Fibroblast of lung (primary cell): Measurements from ENCODE around the gene CDK2. TPM values are rescaled to one million over a fixed set of nuclear protein-coding genes. Genes with fewer than 3 reads are reported as not detected.
A peak's percentile ranks its signal among the peaks of the same experiment; 100 is the strongest.

Experiments
- DNase-seq, 2 donors: peaks; one replicate each; pipeline versions ENCODE4 v3.0.0 to v3.0.0-alpha.2; 2010; ENCODE audit warnings: low read depth in 2 of 2
- H2AFZ ChIP-seq: 2 replicates; pipeline ENCODE4 v1.5.1; 2012; ENCODE audit warnings: low read length, control low read depth, inconsistent platforms
- H3K27ac ChIP-seq: 2 replicates; pipeline ENCODE4 v1.5.1; 2011; ENCODE audit warnings: low read length, control low read depth; ENCODE audit not compliant: insufficient read depth
- H3K27me3 ChIP-seq: 2 replicates; pipeline ENCODE4 v1.5.1; 2011; ENCODE audit warnings: mild to moderate bottlenecking, low read length; ENCODE audit not compliant: control insufficient read depth, insufficient read depth
- H3K36me3 ChIP-seq: 2 replicates; pipeline ENCODE4 v1.5.1; 2011; ENCODE audit warnings: low read length; ENCODE audit not compliant: control insufficient read depth, insufficient read depth
- H3K4me1 ChIP-seq: 2 replicates; pipeline ENCODE4 v1.5.1; 2011; ENCODE audit warnings: low read length; ENCODE audit not compliant: control insufficient read depth, insufficient read depth; ENCODE audit errors: extremely low read depth
- H3K4me2 ChIP-seq: 2 replicates; pipeline ENCODE4 v1.5.1; 2011; ENCODE audit warnings: low read length, control low read depth; ENCODE audit not compliant: insufficient read depth; ENCODE audit errors: extremely low read depth
- H3K4me3 ChIP-seq, 4 experiments: fragments of 200-600 bp in 1 of 4; sonication (generic) in 1 of 4; replicated peaks in 1 of 4; 2 replicates each; pipeline ENCODE4 v1.5.1; 2011 to 2016; ENCODE audit warnings: low read length in 4 of 4, low read depth in 3 of 4, mild to moderate bottlenecking in 3 of 4, control low read depth in 2 of 4, inconsistent platforms in 1 of 4, mixed read lengths in 1 of 4; ENCODE audit not compliant: insufficient read depth in 1 of 4; ENCODE audit errors: control extremely low read depth in 1 of 4
- H3K79me2 ChIP-seq: 2 replicates; pipeline ENCODE4 v1.5.1; 2012; ENCODE audit warnings: mild to moderate bottlenecking, low read length, inconsistent platforms; ENCODE audit not compliant: control insufficient read depth, insufficient read depth
- H3K9ac ChIP-seq: 2 replicates; pipeline ENCODE4 v1.5.1; 2011; ENCODE audit warnings: mild to moderate bottlenecking, low read length, control low read depth; ENCODE audit not compliant: insufficient read depth
- H3K9me3 ChIP-seq: 2 replicates; pipeline ENCODE4 v1.5.1; 2012; ENCODE audit warnings: low read depth, low read length; ENCODE audit not compliant: control insufficient read depth, insufficient read depth
- H4K20me1 ChIP-seq: 2 replicates; pipeline ENCODE4 v1.5.1; 2011; ENCODE audit warnings: low read length; ENCODE audit not compliant: control insufficient read depth, insufficient read depth; ENCODE audit errors: extremely low read depth
- EZH2 ChIP-seq: IDR thresholded peaks from 2 replicates; pipeline ENCODE4 v1.5.1; 2012; ENCODE audit warnings: low read length, control low read depth, mild to moderate bottlenecking; ENCODE audit errors: missing control alignments
- polyA plus RNA-seq, 2 donors: library from polyadenylated mRNA; depleted of rRNA in 1 of 2; stranded (reverse) in 1 of 2; unstranded in 1 of 2; fragments of >200 nt; gene quantifications; 2 replicates each; pipeline ENCODE4 v1.2.1, GENCODE V29; 2011 to 2012; ENCODE audit warnings: missing spikeins in 1 of 2
- total RNA-seq: library from RNA; depleted of rRNA; stranded (reverse); fragments of >200 nt; gene quantifications from 2 replicates; pipeline ENCODE4 v1.2.1, GENCODE V29; 2014
- TF ChIP-seq, protein P1 (sequence below), 2 donors: IDR thresholded peaks in 1 of 2; conservative IDR thresholded peaks in 1 of 2; 1 replicate in 1 of 2; 2 replicates in 1 of 2; pipeline ENCODE4 v1.5.1; 2011 to 2012; ENCODE audit warnings: low read length in 2 of 2, control low read depth in 1 of 2, inconsistent platforms in 1 of 2, low read depth in 1 of 2, mild to moderate bottlenecking in 1 of 2

CDK2 gene
- total and polyA plus RNA-seq, 2 donors (not counting 1 experiment from before 2014, with no cell fraction given): 12.7 to 32.5 TPM

DNA sequence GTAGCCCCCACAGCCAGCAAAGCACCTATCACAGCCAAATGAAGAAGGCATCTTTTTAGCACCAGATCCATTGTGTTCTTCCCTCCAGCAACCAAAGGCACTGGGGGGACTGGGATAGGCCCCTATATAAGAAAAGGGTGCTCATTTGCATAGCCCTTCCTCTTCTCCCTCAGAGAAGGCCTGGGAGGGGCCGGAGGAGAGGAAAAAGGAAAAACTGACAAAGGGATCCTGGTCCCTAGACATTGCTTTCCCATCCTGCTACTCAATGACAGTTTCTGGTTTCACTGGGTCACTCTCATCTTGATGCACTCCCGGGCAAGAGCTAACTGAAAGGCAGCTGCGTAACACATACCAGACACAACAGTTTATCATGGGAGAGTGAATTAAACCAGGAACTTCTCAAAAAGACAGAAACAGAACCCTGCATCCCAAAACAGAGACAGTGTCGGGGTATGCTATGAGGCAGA is 656 bp upstream of the CDK2 start, which contains the start of gene PMEL:
TSS of gene PMEL (minus strand) at position 102 of the 467 bp plus-strand sequence. CDS start at position 71, 31 bp downstream.
- H3K4me1 ChIP-seq: peaks cover 9% of the 10 kb centered on the region
- TF ChIP-seq EZH2: no peak
- TF ChIP-seq, protein P1, sequence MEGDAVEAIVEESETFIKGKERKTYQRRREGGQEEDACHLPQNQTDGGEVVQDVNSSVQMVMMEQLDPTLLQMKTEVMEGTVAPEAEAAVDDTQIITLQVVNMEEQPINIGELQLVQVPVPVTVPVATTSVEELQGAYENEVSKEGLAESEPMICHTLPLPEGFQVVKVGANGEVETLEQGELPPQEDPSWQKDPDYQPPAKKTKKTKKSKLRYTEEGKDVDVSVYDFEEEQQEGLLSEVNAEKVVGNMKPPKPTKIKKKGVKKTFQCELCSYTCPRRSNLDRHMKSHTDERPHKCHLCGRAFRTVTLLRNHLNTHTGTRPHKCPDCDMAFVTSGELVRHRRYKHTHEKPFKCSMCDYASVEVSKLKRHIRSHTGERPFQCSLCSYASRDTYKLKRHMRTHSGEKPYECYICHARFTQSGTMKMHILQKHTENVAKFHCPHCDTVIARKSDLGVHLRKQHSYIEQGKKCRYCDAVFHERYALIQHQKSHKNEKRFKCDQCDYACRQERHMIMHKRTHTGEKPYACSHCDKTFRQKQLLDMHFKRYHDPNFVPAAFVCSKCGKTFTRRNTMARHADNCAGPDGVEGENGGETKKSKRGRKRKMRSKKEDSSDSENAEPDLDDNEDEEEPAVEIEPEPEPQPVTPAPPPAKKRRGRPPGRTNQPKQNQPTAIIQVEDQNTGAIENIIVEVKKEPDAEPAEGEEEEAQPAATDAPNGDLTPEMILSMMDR (conservative IDR thresholded peaks at IDR 0.05 in 1 of 2, IDR thresholded peaks at IDR 0.05 in 1 of 2; ENCODE audit: low read depth in 1 of 2, low read length in 2 of 2): no peak
- H3K36me3 ChIP-seq: no peaks in the 10 kb centered on the region
- peak within 1 kb of the TSS; percentile 87 for H3K4me2 ChIP-seq
- no peaks in the 10 kb centered on the region for H3K27me3 ChIP-seq
- H3K27ac ChIP-seq: peak within 1 kb of the TSS; percentile 85
- no peak for DNase-seq
- H3K79me2 ChIP-seq: peaks cover 24% of the 10 kb centered on the region
- H2AFZ ChIP-seq: peak within 1 kb of the TSS; percentile 45
- H3K4me3 ChIP-seq: peak within 1 kb of the TSS; percentile 64 to 90 (median 81)
- H3K9ac ChIP-seq: peak within 1 kb of the TSS; percentile 79
- H3K9me3 ChIP-seq: no peaks in the 10 kb centered on the region
- no peaks in the 10 kb centered on the region for H4K20me1 ChIP-seq

DNA sequence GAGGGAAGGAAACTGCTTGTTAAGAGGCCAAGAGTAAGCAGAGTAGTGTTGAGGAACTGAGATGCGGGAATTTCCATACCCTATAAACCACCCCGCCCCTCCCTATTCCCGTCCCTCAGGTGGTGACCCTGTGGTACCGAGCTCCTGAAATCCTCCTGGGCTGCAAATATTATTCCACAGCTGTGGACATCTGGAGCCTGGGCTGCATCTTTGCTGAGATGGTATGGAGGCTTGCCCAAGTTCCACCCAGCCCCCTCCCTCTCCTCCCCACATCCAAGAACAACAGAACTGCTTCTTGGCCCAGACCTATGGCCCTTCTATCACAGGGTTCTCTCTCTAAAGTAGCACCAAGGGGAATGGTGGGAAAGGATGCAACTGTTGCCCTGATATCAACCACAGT is 2.7 kb downstream of the CDK2 start:
- H3K4me3 ChIP-seq: no peak overlapping the region
- no peaks in the 10 kb centered on the region for H3K9me3 ChIP-seq
- H4K20me1 ChIP-seq: no peaks in the 10 kb centered on the region
- DNase-seq: peak in 1 of 2 donors; percentile 41
- no peak overlapping the region for H3K27ac ChIP-seq
- peaks cover 2% of the 10 kb centered on the region for H3K36me3 ChIP-seq
- H2AFZ ChIP-seq: no peak overlapping the region
- H3K4me1 ChIP-seq: peaks cover 12% of the 10 kb centered on the region
- H3K9ac ChIP-seq: no peak overlapping the region
- no peaks in the 10 kb centered on the region for H3K27me3 ChIP-seq
- peaks cover 29% of the 10 kb centered on the region for H3K79me2 ChIP-seq
- no peak overlapping the region for H3K4me2 ChIP-seq
- no peak for TF ChIP-seq EZH2
- TF ChIP-seq, protein P1 (conservative IDR thresholded peaks at IDR 0.05 in 1 of 2, IDR thresholded peaks at IDR 0.05 in 1 of 2; ENCODE audit: low read depth in 1 of 2, low read length in 2 of 2): no peak

DNA sequence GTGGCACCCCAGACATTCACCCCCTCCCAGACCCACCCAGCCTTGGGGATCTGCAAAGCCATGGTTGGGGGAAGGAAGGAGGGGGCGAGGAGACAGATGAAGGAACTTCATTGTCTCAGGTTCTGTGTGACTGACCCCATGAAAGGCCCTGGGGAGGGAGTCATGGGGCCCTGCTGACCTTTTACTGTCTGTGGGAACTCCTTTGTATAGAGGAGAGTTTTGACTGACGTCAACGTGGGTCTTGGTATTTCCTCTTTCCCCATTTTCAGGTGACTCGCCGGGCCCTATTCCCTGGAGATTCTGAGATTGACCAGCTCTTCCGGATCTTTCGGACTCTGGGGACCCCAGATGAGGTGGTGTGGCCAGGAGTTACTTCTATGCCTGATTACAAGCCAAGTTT is 4.1 kb downstream of the CDK2 start:
- no peak overlapping the region for H3K4me3 ChIP-seq
- H4K20me1 ChIP-seq: no peaks in the 10 kb centered on the region
- H3K27ac ChIP-seq: peak overlapping the region; percentile 94
- TF ChIP-seq EZH2: no peak
- TF ChIP-seq, protein P1 (conservative IDR thresholded peaks at IDR 0.05 in 1 of 2, IDR thresholded peaks at IDR 0.05 in 1 of 2; ENCODE audit: low read depth in 1 of 2, low read length in 2 of 2): no peak
- no peak overlapping the region for H3K4me2 ChIP-seq
- H3K4me1 ChIP-seq: peaks cover 12% of the 10 kb centered on the region
- no peaks in the 10 kb centered on the region for H3K9me3 ChIP-seq
- peaks cover 41% of the 10 kb centered on the region for H3K79me2 ChIP-seq
- no peak overlapping the region for H2AFZ ChIP-seq
- no peak overlapping the region for H3K9ac ChIP-seq
- peak; percentile 8 to 58 for DNase-seq
- H3K36me3 ChIP-seq: peaks cover 2% of the 10 kb centered on the region
- no peaks in the 10 kb centered on the region for H3K27me3 ChIP-seq
